HG02571 (cell line): ENCODE data around the gene FUT6.
A peak's percentile ranks its signal among the peaks of the same experiment; 100 is the strongest.

Experiments used
- ATAC-seq: cut with Tn5 transposase; IDR thresholded peaks from one replicate; pipeline ENCODE4 v1.9.1; 2021; ENCODE audit warnings: mild to moderate bottlenecking, moderate library complexity; ENCODE audit not compliant: unreplicated experiment

Gene FUT6

DNA sequence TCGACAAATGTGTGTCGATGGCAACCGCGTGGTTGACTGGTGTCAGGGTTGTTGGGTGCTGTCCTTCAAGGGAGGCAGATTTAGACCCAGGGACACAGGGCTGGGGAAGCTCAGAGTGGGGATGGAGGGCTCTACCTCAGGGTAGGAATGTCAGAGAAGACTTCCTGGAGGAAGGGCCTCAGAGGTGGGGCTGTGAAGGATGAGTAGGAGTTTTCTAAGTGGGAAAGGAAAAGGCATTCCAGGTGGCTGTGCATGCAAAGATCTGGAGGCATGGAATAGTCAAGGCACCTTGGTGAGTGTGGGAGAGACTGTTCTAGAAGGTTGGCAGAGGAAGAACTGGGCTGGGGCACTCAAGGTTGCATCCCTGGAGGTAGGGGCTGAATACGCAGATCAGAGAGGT, 32.6 kb downstream of the FUT6 start:
- ATAC-seq = no peak

DNA sequence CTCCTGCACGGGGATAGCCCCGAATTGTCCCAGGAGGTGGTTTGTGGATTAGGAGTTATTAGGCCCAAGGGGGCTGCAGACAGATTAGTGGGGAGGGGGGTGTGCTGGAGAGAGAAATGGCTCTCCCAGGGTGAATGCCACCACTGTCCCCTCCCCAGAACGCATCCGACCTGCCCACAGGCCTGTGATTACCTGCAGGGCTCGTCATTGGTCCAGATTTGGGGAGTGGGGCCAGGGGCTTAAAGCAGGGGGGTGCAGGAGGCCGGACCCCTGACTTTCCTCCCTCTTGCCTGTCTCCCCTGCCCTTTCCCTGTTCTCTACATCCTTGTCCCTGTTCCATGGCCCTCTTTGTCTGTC, 33.4 kb downstream of the FUT6 start:
- ATAC-seq = no peak

DNA sequence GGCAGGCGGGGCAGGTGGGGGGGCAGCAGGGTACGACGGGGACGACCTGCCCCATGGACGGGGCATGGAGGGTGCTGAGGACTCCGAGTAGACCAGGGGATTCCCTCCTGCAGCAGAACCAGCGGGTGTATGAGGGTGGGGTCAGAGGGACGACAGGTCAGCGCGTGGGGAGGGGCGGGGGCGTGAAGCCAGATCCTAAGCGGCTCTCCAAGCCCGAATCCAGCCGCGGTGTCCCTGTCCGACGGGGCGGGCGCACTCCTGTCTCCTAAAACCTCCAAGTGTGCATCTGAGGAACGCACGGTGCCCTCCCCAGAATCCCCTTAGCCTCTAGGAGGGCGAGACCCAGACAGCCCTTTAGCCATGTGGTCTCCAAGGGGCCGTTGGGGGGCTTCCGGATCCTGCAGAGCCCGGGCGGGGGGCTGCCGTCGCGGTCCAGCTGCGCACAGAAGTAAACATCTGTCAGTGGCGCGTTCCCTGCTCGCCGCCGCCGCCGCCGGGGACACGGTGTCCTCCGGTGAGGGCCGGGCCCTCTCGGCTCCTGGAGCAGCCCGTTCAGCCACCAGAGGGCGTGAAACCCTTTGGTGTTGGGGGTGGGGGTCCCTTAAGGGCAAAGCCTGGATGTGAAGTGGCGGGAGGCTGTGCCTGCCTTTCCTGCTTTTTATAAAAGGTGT, 33.9 kb downstream of the FUT6 start:
- ATAC-seq = no peak

GRCh38 chr19:5804516-5805461, 34.7 kb downstream of the FUT6 start, which contains the start of gene NRTN:
NRTN (plus strand) TSS chr19:5805067; CDS start chr19:5824166, 19,099 bp downstream.
- no peak for ATAC-seq

GRCh38 chr19:5803752-5804515, 35.6 kb downstream of the FUT6 start:
- peak; percentile 59 for ATAC-seq

DNA sequence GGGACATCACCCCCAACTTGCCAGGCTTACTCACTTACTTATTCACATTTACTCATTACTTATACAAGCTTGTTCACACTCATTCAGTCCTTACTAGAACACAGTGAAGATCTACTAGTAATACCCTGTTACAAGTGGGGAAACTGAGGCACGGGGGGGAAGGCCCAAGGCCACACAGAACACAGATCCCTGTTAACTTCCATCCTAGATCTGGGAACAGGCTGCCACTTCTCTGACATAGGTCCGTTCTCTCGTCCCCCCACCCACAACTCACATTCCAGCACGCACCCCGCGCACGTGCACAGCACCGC, 36.1 kb downstream of the FUT6 start:
- ATAC-seq = no peak

GRCh38 chr19:5801796-5802619, 37.5 kb downstream of the FUT6 start:
- no peak for ATAC-seq

- no peak for ATAC-seq
Measured at GRCh38 chr19:5800361-5801270, 38.9 kb downstream of the FUT6 start.

GRCh38 chr19:5799247-5800241, 40.0 kb downstream of the FUT6 start:
- no peak for ATAC-seq

DNA sequence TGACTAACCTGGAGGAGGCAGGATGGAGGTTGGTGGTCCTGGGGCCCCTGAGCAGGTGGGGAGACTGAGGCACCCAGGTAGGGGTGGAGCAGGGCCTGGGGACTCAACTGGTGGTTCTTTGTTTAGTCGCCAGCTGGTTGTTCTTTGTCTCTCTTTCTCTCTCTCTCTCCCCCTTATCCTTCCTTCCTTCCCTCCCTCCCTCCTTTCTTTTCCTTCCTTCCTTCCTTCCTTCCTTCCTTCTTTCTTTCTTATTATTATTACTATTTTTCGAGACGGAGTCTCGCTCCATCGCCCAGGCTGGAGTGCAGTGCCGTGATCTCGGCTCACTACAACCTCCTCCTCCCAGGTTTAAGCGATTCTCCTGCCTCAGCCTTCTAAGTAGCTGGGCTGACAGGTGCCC, 41.3 kb downstream of the FUT6 start:
- ATAC-seq = no peak

DNA sequence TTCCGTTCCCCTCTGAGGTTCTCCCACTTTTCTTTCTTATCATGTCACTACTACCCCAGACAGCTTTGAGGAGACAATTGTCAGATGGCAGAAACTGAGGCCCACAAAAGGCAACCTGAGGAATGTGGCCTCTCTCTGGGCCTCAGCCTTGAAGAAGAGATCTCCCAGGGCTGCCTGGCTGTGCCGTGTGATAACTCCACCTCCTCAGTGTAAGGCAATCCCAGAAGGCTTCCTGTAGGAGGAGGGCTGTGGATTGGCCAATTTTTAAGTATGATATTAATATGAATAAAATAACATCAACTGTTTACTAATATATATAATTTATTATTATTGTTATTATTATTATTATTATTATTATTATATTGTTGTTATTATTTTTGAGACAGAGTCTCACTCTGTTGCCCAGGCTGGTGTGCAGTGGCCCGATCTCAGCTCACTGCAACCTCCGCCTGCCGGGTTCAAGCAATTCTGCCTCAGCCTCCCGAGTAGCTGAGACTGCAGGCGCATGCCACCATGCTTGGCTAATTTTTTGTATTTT, 44.1 kb downstream of the FUT6 start:
- ATAC-seq = no peak

- no peak for ATAC-seq
Measured at GRCh38 chr19:5793188-5793587, 46.3 kb downstream of the FUT6 start.

- no peak for ATAC-seq
Measured at GRCh38 chr19:5792224-5792623, 47.3 kb downstream of the FUT6 start.

- peak; percentile 83 for ATAC-seq
Measured at GRCh38 chr19:5790559-5791520, 48.7 kb downstream of the FUT6 start, which contains the start of gene DUS3L. DUS3L (minus strand) TSS chr19:5791163; CDS start chr19:5791141, 22 bp downstream.

GRCh38 chr19:5789886-5790558, 49.5 kb downstream of the FUT6 start:
- no peak for ATAC-seq

DNA sequence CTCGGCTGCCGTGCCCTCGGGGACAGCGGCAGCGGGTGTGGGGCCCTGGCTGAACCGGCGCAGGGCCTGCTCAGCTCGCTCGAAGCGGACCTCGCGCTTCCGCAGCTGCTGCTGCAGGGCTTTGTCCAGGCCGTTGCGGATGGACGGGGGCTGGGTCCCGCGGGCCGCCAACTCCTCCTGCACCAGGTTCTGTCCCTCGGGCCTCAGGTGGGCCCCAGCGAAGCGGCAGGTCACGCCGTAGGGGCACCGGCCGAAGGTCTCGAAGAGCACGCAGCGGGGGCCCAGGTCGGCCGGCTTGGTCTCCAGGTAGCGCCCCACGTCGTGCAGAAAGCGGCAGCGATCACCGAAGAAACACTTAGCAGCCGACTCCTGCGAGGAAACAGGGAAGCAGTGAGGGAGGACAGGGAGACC, 50.1 kb downstream of the FUT6 start:
- ATAC-seq = no peak
